HG02571 (cell line): ENCODE results near the gene PRKG1.
"Not testable (repeated sequence)": the region's sequence is repeated elsewhere in the genome, so short reads cannot be mapped to it uniquely, and the experiment has no call there.

Source experiments
- ATAC-seq: cut with Tn5 transposase; IDR thresholded peaks from one replicate; pipeline ENCODE4 v1.9.1; 2021; ENCODE audit warnings: mild to moderate bottlenecking, moderate library complexity; ENCODE audit not compliant: unreplicated experiment

The PRKG1 gene

DNA sequence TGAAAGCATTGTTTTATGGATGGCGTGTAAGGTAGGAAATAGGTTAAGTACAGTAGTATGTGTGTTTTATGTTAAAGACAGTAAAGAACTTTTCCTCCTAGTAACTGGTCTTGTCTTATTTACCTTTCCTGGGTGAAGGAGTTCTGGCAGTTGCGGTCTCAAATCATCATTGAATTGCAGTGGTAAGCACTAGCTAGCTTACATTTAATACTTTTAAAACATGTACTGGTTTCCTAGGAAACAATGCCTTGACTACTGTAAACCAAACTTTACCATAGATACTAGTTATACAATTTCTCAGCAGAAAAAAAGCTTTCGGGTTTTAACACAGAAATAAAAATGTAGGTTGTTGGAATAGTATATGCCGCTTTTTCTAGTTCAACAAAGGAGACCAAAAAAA, 37.7 kb downstream of the PRKG1 start:
- no peak for ATAC-seq

DNA sequence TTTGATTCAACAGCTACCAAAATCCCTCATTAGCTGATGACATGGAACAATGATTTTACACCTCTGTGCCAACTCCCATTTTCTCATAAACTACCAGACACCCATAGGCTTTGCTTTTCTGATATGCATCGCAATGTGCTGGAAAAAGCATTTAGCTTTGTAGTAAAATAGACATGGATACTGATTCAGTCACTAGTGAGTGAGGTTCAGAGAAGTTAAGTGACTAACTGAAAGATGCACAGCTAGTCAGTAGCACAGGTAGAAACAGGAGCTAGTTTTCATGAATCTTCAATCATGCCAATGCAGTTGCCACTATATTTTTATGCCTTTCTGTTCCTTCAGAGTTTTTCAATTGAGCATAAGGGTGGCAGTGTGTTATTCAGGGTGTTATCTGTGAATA, 38.7 kb downstream of the PRKG1 start:
- no peak for ATAC-seq

DNA sequence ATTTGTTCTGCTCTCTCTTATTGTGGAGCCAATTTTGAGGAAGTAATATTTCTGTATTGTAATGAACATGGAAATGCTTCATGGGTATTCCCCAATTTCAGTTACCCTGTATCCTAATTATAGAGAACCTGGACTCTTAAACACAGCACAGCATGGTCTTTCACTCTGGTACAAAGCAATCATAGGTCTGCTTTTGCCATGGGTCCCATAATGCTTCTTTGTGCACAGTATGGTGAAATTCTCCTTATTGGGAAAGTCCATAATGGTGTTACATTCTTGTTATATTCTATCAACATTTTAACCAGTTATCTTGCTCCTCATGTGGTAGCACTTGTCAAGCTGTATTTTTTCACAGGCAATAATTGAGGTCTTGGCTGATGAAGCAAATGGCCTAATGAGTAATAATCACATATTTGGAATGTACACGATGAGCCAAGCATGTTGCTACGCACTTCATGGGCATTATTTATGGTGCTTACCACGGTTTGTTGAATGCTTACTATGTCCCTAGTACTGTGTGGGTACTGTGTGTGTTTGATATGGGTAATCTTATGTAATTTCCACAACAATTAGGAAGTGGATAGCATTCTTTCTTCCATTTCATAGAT, 42.9 kb downstream of the PRKG1 start:
- no peak for ATAC-seq

DNA sequence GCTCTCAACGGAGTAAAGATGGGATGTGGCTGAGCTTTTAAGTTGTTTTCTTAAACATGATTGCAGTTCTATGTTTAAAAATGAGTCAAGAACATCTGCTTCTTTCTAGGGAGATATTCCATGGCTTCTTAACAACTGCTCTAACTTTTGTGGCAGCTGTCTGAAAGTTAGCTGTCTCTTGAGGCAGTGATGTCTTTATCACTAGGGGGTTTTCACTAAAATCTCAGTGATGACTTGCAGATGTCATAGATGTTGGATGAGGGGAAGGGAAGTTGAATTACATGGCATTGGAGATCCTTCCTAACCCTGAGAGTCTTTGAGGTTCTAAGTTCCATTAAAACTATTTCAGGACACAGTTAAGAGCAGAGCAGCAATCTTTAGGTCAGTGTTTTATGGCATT, 43.5 kb downstream of the PRKG1 start:
- no peak for ATAC-seq

DNA sequence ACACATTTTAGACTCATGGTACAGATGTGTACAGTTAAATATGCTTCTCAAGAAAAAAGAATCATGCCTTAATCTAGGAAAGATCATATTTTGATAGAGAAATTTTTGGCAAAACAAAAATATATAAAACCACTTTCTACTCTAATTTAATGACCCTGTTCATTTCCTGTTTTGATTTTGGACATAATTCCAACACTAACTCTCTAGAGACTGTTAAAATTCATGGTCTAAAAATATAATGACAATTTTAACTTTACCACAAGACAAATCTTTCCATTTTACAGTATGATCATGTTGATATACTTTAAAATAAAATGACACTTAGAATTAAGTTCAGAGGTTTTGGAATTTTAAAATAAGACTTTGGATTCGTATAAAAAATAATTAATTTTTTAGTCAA, 45.2 kb downstream of the PRKG1 start:
- no peak for ATAC-seq

DNA sequence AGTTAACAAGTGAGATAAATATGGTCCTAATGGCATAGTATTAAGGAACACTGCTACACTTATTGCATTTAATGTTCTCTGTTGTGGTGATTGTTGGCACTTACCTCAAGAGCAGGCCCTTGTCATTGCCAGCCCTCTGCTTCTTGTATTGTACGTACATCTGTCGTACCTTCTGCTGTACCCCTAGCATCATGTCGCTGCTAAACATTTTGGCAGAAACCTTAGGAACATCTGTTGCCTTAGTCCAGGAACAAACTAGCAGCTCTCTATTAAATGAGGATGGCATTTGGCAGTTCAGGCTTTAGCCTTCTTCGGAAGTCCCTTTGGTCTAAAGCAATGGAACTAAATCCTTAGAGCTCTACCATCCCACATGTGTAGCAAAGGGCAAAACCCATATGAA, 47.6 kb downstream of the PRKG1 start:
- ATAC-seq: no peak

DNA sequence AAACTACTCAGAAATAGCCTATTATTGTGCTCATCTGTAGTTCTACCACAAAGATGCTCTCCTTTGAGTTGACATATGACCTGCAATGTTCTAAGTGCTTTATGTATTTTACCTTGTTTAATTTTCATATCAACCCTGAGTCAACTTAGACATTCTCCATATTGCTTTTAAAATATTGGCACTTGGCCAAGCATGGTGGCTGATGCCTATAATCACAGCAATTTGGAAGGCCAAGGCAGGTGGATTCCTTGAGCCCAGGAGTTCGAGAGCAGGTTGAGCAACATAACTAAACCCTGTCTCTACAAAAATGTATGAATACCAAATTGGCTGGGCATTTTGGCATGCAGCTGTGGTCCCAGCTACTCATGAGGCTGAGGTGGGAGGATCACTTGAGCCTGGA, 50.6 kb downstream of the PRKG1 start:
- no peak for ATAC-seq

DNA sequence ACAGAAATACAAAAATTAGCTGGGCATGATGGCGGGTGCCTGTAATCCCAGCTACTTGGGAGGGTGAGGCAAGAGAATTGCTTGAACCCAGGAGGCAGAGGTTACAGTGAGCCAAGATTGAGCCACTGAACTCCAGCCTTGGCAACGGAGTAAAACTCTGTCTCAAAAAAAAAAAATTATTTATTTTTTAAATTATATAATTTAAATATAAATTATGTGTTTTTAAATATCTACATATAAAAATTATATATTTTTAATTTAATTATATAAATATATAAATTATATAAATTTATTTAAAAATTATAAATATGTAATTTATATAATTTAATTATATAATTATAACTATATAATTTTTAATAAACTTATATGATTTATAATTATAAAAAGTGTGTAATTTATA, 51.2 kb downstream of the PRKG1 start:
- no peak for ATAC-seq

DNA sequence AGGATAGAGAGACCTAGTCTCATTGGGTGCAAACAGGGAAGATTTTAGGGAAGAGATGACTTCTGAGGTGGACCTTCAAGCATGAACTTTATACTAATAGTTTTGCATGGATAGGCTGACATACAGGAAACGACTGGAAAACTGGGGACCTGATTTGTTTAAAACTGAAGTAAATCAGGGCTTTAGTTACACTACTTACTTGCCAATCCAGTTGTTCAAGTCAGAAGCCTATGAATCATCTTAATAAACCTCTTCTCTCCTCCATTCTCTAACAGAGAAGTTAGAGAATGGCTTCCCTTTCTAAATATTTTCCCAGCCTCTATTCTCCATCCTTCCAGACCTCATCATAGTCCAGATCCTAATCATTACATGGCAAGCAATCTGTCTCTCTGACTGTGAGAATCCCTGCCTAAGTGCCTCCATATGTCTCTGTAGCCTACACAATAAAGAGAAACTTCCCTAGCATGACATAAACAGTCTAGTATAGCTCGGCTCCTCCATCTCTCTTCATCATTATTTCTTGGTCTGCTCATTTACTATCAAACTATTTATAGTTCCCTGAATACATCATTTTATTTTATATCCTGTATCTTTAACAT, 55.8 kb downstream of the PRKG1 start:
- no peak for ATAC-seq

DNA sequence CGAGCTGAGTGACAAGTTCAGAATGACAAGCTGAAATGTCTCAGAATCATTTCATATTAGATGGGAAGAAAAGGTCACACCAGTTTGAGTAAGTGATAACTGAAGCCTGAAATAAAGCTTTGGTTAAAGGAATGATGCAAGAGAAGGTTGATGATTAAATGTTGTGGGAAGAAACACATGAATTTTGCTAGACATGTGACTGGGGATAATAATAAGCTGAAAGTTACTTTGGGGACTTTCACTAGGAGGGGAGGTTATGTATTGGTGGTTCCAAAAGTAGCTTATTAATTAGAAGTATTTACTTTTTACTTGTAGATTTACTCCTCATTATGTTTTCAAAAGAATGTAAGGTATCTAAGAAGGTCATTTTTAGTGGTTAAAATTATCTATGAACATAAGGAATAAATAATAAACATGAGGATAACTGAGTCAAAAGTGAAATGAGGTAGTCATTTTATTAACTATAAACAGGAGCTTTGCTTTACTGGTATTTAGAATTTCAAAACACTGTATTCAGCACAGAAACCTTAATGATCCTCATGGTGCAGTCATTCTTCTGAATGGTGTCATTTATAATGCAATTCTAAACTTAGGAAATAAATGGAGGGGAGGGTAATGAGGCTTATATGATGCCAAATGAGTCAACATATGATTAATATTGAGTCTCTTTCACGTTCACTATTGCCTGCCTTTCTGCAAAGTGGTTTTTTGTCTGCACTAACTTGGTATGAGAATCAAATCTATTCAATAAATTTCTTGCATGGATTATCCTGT, 63.7 kb downstream of the PRKG1 start:
- no peak for ATAC-seq

DNA sequence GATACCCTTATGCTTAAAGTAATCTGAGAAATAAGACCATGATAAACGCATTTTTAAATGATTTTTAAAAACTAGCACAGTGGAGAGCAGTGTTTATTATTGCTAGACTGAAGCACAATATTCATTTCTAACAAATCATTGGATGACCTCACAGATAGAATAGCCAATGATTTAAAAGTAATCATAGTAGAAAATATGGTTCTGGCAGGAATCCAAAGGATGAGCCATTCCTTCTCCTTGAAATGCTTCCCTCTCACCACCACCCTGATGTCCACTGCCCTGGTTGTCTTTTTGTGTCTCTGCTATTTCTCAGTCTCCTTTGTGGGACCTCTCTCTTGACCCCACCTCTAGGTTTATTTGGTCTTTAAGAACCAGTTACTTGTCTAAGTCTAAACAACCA, 64.9 kb downstream of the PRKG1 start:
- ATAC-seq: no peak

DNA sequence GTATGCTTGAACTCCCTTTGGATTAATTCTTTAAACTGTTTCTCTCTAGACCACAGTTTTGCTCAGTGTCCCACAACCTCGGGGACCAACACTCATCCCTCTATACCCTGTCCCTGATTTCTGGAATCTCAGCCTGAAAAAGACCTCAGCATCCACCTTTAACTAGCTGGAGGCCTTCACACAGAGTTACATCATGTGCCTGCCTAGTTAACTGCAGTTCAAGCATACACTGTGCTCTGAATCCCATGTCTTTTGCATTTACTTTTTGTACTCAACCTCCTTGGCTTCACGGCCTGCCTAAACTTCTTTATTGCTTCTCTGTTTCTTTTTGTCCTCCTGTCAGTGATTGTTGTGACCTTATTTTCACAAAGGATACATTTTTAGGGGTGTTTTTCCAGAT, 66.7 kb downstream of the PRKG1 start:
- no peak for ATAC-seq

DNA sequence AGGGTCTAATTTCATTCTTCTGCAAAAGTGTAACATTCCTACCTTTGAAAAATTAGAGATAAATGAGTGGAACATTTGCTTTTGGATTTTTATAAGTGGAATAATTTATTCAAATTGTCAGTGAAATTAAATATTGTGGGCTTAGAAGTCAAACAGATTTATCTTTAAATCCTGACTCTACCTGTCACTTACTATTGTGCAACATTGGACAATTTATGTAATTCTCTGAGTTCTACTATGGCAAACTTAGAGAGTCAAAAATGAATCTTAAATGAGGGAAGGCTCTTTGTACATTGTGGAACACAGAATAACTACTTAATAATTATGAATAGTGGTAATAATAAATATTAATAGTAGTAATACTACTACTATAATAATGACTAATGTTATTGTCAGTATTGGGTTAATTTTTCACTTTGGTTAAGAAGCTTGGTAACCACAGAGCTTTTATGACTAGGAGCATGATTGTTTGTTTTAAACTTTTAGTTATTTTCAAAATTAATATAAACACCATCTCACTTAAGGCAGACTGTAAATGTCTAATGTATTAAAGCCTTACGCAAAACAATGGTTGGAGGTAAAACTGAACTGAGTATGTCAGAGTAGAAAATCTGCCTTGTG, 70.0 kb downstream of the PRKG1 start:
- no peak for ATAC-seq

DNA sequence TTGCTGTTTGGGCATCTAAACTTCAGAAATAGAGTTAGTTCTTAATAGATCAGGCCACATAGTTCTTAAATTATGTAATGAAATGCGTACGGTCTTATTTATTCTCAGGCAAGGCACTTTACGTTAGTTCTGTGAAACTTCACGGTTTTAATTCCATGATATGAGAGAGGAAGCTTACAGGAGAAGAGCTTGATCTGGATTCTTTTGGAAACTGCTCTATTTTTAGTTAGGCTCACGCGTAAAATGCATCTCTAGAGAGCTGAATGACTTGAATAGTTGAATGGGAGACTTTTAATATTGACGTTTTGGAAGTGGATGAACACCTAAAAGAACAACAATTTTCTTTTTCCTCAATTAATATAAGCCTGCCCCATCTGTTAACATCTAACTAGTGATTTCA, 71.1 kb downstream of the PRKG1 start:
- ATAC-seq: no peak

DNA sequence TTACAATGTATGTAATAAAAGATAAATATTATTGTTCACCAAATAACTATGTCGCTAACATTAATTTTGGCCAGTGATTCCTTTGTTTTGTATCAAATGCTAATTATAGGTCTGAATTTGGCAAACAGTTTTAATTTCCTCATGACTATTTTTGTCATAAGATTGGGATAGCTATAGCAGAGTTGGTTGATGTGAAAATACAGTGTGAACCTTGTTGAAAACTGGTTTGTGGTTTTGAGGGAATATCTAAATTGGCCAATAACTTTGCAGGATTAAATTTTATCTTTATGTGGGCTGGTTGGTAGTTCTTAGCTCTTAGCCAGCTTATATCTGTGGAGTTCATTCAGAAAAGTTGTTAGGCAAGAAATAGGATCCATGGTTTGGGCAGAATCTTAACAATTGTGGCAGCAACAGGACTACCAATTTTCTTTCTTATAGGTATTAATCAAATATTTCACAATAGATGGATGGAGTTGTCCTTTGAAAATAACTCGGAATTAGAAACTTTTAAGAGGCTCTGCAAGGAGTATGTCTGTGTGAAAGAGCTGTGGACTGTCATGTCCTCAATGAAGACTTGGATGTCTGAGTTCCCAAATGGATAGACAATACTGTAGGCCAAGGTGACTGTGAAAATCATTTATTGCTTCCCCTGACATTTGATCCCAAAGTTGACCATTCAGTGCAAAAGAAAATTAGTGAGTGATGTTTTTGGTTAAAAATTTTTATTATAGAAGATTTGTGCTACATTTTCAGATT, 73.5 kb downstream of the PRKG1 start:
- no peak for ATAC-seq

DNA sequence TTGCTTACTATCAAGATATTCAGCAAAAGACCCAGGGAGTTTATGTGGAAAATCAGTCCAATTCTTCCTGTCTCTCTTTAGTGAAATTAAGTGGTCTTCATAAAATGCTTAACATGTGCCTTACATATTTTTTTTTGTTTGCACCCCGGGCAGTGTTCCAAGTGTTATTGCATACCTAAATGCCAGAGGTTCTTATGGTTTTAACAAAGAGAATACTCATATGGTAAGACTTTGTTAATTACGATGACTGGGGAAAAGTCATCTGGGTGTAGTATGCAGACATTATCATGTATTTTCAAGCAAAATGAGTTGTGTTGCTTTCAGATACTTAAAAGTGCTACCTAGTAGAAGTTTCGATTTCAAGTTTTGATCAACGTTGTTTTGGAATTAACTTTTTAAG, 82.6 kb downstream of the PRKG1 start:
- ATAC-seq: no peak

DNA sequence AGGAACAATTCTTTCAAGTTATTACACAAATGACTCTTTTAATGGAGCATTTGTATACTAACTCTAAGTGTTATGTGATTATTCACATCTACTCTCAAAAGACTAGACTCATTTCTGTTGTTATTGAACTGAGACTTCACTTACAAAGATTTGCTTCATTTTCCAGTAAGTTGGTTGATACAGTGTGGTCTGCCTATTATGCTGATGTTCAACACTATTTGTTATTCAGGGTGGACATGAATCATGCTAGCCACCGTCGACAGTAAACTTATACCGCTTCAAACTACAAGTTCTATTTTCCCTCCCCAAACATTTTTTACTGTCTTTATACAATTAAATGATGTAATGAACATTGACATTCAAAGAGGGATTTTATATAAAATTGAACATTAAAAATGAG, 84.5 kb downstream of the PRKG1 start:
- ATAC-seq: no peak

DNA sequence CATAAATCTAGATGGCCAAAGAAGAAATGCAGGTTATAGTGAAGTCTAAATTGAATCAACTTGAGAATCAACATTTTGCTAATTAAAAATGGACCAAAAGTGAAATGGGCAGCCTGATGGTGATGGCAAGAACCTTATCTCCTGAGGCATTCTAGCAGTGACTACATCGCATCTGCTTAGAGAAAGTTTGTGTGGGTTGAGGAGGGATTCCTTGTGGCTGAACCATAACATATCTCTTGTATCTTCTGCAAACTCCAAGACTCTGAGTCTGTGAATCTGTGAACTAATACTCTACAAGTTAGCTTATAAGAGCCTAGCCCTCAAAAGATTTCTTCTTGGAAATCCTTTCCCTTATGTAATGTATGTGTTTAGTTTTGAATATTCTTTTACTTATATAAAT, 85.6 kb downstream of the PRKG1 start:
- no peak for ATAC-seq

DNA sequence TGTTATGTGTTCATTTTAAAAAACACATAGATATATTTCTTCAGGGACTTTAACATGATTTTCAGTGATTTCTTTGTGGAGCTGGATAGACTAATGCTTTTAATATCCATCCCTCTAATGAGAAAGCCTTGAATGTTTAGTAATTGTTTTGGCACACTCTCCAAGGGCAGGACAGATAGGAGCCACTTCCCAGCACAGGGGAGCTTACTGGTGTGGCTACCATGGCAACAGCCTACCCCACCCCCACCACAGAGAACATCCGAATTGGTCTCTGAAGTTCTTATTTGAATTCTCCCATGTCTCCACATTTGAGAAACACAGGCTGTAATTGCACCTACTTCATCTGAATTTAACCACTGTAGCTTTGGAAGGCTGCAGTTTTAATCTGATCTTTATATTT, 87.7 kb downstream of the PRKG1 start:
- no peak for ATAC-seq

DNA sequence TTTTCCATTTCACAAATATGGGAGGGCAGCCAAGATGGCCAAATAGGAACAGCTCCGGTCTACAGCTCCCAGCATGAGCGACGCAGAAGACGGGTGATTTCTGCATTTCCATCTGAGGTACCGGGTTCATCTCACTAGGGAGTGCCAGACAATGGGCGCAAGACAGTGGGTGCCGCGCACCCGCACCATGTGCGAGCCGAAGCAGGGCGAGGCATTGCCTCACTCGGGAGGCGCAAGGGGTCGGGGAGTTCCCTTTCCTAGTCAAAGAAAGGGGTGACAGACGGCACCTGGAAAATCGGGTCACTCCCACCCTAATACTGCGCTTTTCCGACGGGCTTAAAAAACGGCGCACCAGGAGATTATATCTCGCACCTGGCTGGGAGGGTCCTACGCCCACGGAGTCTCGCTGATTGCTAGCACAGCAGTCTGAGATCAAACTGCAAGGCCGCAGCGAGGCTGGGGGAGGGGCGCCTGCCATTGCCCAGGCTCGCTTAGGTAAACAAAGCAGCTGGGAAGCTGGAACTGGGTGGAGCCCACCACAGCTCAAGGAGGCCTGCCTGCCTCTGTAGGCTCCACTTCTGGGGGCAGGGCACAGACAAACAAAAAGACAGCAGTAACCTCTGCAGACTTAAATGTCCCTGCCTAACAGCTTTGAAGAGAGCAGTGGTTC, 89.2 kb downstream of the PRKG1 start:
- not testable (repeated sequence) for ATAC-seq
